Left ventricle myocardium inferior (tissue), 1 donor: ENCODE measurements around the gene FAM149A. TPM values are rescaled to one million over a fixed set of nuclear protein-coding genes. Genes with fewer than 3 reads are reported as not detected.

Source experiments
- DNase-seq: peaks from one replicate; pipeline ENCODE4 v3.0.0-alpha.2; 2020
- H3K27ac ChIP-seq: fragments of 200-600 bp; replicated peaks from 2 replicates; pipeline ENCODE4 v1.8.0; 2021
- H3K27me3 ChIP-seq: fragments of 200-600 bp; 2 replicates; pipeline ENCODE4 v1.8.0; 2021; ENCODE audit warnings: low read depth
- H3K36me3 ChIP-seq: fragments of 200-600 bp; 2 replicates; pipeline ENCODE4 v1.8.0; 2021
- H3K4me1 ChIP-seq: fragments of 200-600 bp; 2 replicates; pipeline ENCODE4 v1.8.0; 2021
- H3K4me3 ChIP-seq: fragments of 200-600 bp; 2 replicates; pipeline ENCODE4 v1.8.0; 2021; ENCODE audit warnings: mild to moderate bottlenecking, moderate library complexity
- H3K9me3 ChIP-seq: fragments of 200-600 bp; replicated peaks from 2 replicates; pipeline ENCODE4 v1.8.0; 2021
- intact Hi-C: fragments of 100-400 bp; cut with micrococcal nuclease; formaldehyde crosslinking; loops from one replicate; pipeline ENCODE4 v1.11.0; 2022
- total RNA-seq: library from RNA; stranded (reverse); fragmentation: NEBNext Ultra II Directional; extraction: Animal tissue kit (Norgen Biotek cat#: 25700); gene quantifications from one replicate; pipeline ENCODE4 v1.2.1, GENCODE V29; 2021
- TF ChIP-seq, protein P1 (sequence below): fragments of 200-600 bp; IDR thresholded peaks from 2 replicates; pipeline ENCODE4 v1.8.0; 2021; ENCODE audit warnings: antibody characterized with exemption, mild to moderate bottlenecking, borderline replicate concordance
- donor health status: DM: no; HTN: yes; CAD: no; lungs with severe emphysema.

FAM149A gene
- total RNA-seq, 1 donor from 2014 or later, result 12.2 TPM

DNA sequence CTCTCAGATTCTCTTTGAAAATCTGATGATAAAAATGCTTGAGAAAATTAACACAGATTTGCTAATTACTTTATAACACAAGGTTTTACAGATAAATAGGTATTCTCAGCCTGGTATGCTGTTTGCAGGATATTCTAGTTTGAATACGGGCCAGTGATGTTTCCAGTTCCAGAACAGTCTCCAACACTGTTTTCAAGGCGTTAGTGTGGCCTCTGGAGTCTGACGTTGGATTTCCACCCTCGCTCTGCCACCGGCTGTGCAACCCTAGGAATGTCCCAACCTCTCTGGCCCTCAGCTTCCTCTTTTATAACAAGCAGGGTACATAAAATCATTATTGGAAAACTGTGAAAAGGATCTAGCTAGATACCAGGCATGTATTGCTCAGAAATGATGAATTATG, 63.1 kb downstream of the FAM149A start:
- Histone ChIP-seq H3K27ac (no peak overlapping the region), H3K4me3 (no peak overlapping the region), H3K9me3 (no peaks in the 10 kb centered on the region), H3K4me1 (no peaks in the 10 kb centered on the region), H3K27me3 (no peaks in the 10 kb centered on the region), H3K36me3 (peaks cover 4% of the 10 kb centered on the region)
- no peak for DNase-seq
- intact Hi-C loops, result no loop called here
- TF ChIP-seq, protein P1, sequence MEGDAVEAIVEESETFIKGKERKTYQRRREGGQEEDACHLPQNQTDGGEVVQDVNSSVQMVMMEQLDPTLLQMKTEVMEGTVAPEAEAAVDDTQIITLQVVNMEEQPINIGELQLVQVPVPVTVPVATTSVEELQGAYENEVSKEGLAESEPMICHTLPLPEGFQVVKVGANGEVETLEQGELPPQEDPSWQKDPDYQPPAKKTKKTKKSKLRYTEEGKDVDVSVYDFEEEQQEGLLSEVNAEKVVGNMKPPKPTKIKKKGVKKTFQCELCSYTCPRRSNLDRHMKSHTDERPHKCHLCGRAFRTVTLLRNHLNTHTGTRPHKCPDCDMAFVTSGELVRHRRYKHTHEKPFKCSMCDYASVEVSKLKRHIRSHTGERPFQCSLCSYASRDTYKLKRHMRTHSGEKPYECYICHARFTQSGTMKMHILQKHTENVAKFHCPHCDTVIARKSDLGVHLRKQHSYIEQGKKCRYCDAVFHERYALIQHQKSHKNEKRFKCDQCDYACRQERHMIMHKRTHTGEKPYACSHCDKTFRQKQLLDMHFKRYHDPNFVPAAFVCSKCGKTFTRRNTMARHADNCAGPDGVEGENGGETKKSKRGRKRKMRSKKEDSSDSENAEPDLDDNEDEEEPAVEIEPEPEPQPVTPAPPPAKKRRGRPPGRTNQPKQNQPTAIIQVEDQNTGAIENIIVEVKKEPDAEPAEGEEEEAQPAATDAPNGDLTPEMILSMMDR, result no peak

DNA sequence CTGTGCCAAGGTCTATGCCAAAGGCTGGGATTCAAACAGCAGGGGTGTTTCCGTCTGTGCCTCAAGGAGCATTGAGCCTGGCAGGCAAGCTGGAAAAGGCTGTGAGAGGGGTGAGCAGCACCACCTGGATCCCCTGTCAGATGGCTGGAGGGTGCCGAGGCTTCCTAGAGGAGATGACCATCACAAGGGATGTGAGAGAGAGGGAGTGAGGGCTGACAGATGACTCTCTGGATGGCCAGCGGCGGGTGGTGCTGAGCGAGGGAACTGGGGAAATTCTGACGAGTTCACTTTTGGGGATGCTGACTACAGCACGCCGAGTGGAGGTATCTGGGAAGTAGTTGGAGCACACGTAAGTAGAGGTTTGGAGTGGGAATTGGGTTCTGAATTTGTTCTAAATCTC, 64.2 kb downstream of the FAM149A start:
- intact Hi-C loops, result no loop called here
- TF ChIP-seq, protein P1, result no peak
- H3K27ac ChIP-seq, result no peak overlapping the region
- DNase-seq, result no peak
- H3K27me3 ChIP-seq, result no peaks in the 10 kb centered on the region
- no peaks in the 10 kb centered on the region for H3K4me1 ChIP-seq
- H3K36me3 ChIP-seq, result peaks cover 4% of the 10 kb centered on the region
- H3K4me3 ChIP-seq, result no peak overlapping the region
- no peaks in the 10 kb centered on the region for H3K9me3 ChIP-seq

GRCh38 chr4:186169333-186169944, 64.9 kb downstream of the FAM149A start:
- H3K36me3 ChIP-seq, result peaks cover 4% of the 10 kb centered on the region
- no peaks in the 10 kb centered on the region for H3K27me3 ChIP-seq
- TF ChIP-seq, protein P1, result no peak
- DNase-seq, result no peak
- H3K9me3 ChIP-seq, result no peaks in the 10 kb centered on the region
- no peak overlapping the region for H3K4me3 ChIP-seq
- H3K27ac ChIP-seq, result no peak overlapping the region
- intact Hi-C loops, result no loop called here
- H3K4me1 ChIP-seq, result no peaks in the 10 kb centered on the region

GRCh38 chr4:186169945-186170802, 65.7 kb downstream of the FAM149A start:
- no peak for DNase-seq
- no peaks in the 10 kb centered on the region for H3K27me3 ChIP-seq
- no peak overlapping the region for H3K4me3 ChIP-seq
- H3K36me3 ChIP-seq, result peaks cover 4% of the 10 kb centered on the region
- H3K9me3 ChIP-seq, result no peaks in the 10 kb centered on the region
- intact Hi-C loops, result no loop called here
- H3K4me1 ChIP-seq, result no peaks in the 10 kb centered on the region
- TF ChIP-seq, protein P1, result no peak
- no peak overlapping the region for H3K27ac ChIP-seq

DNA sequence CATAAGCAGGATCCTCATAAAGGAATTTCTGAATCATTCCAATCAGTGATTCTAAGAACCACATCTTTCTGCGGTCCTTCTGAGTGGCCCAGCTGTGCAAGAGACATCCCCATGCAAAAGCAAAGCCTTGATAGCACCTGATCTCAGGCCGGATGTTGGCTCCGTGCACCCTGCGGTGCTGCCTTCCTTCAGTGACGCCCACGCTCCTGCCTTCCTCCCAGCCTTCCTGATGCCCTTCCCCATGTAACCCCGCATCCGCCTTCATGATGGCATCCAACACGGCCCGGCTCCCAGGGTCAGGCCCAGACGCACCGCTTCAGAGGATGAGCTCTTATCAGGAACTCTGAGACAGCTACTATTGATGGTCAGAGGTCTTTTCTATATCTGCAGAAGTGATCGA, 66.5 kb downstream of the FAM149A start:
- Histone ChIP-seq H3K4me1 (no peaks in the 10 kb centered on the region), H3K36me3 (peaks cover under 1% of the 10 kb centered on the region), H3K27me3 (no peaks in the 10 kb centered on the region), H3K9me3 (no peaks in the 10 kb centered on the region), H3K4me3 (no peak overlapping the region), H3K27ac (no peak overlapping the region)
- TF ChIP-seq, protein P1, result no peak
- DNase-seq, result no peak
- intact Hi-C loops, result no loop called here
